ENCODE measurements around the gene MFF. TPM values are rescaled to one million over a fixed set of nuclear protein-coding genes. Genes with fewer than 3 reads are reported as not detected.
"Not testable (repeated sequence)": the region's sequence is repeated elsewhere in the genome, so short reads cannot be mapped to it uniquely, and the experiment has no call there.

The MFF gene
- total RNA-seq, 1 experiment from 2014 or later: 118 TPM

- no peak for DNase-seq (ENCODE audit: low read depth)
- in situ Hi-C loops (cut with HindIII; ENCODE audit: low pct_unique_long_range_greater_than_20kb, low sequenced_read_pairs): no loop called here
Measured at GRCh38 chr2:227368574-227368973, 43.5 kb downstream of the MFF start.

DNA sequence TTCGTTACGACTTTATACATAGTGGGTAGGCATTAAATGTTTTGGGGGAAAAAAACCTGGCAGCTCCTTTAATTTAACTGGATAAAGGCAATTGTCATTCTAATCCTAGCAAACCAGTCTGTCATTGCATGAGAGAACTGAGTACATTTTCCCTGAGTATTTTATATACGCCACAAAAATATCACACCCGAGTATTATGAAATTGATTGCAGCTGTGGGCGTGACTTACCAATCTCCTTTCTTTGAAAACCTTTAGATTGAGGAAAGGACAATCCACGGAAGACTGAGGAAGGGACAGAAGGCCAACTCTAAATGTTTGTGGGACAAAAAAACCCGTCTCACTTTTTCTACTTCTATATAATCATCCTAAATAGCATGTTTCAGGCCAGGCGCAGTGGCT is 45.0 kb downstream of the MFF start:
- no peak for DNase-seq (ENCODE audit: low read depth)
- in situ Hi-C loops (cut with HindIII; ENCODE audit: low pct_unique_long_range_greater_than_20kb, low sequenced_read_pairs): no loop called here

DNA sequence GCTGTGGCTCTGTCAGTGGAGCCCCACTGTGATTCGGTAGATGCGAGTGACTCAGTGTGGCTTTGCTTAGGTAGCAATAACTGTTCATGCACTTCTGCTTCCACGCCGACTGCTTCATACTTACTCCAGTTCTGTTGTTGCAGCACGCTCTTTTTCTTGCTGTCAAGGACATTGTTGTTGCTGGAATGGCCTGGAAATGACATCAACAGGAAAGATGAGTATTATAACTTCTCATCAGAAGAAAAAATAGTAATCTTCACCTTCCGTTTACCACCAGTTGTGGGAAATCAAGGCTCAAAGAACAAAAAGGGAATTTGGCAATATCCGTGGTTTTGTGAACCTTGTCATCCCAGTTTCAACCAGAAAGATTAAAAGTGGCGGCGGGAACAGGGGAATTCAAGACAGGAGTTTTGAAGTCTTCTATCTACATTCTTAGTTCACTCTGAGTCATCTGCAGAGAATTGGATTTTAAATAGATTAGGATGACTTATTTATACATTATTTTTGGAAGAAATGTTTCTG is 45.8 kb downstream of the MFF start:
- no peak for DNase-seq (ENCODE audit: low read depth)
- in situ Hi-C loops (cut with HindIII; ENCODE audit: low pct_unique_long_range_greater_than_20kb, low sequenced_read_pairs): no loop called here

- DNase-seq (ENCODE audit: low read depth): no peak
- in situ Hi-C loops (cut with HindIII; ENCODE audit: low pct_unique_long_range_greater_than_20kb, low sequenced_read_pairs): no loop called here
Measured at GRCh38 chr2:227373389-227373788, 48.3 kb downstream of the MFF start.

DNA sequence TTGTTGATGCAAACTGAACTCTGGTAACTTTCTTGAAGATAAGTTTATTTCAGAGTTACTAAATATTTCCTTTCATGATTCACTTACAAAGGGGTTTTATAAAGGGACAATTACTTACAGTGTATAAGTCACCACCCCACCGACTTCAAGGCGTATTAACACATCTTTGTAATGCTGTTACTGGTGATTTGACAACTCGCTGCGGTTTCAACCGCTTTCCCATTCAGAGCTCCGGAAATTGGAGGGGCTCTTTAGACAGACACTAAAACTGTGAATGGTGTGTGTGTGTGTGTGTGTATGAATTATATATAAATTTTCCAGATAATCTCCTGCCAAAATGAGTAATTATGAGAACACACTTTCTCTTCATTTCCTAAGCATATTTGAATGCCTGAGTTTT is 49.1 kb downstream of the MFF start:
- in situ Hi-C loops (cut with HindIII; ENCODE audit: low pct_unique_long_range_greater_than_20kb, low sequenced_read_pairs): no loop called here
- no peak for DNase-seq (ENCODE audit: low read depth)

GRCh38 chr2:227376656-227377396 is 51.8 kb downstream of the MFF start:
- in situ Hi-C loops (cut with HindIII; ENCODE audit: low pct_unique_long_range_greater_than_20kb, low sequenced_read_pairs): no loop called here
- peak; percentile 8 for DNase-seq (ENCODE audit: low read depth)

GRCh38 chr2:227377467-227378351 is 52.7 kb downstream of the MFF start:
- in situ Hi-C loops (cut with HindIII; ENCODE audit: low pct_unique_long_range_greater_than_20kb, low sequenced_read_pairs): no loop called here
- DNase-seq (ENCODE audit: low read depth): no peak

- DNase-seq (ENCODE audit: low read depth): no peak
- in situ Hi-C loops (cut with HindIII; ENCODE audit: low pct_unique_long_range_greater_than_20kb, low sequenced_read_pairs): no loop called here
Measured at GRCh38 chr2:227378371-227378782, 53.3 kb downstream of the MFF start.

DNA sequence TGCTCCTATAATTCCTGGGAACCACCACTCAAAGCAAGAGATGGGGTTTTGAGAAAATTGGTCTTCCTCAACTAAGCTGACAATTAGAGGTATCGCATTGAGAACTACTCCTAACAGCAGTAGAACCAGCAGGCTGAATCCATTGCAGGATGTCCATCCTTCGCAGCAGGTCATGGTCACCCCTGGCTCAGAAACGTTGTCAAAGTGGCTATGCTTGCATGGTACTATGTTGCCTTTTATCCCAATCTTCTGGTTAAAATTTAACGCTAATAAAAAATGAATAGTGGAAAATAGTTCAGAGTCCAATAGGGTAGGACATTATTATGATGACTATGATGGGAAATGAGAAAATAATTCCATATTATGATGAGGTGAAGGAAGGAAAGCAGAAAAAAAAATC is 54.0 kb downstream of the MFF start, which contains the start of gene TM4SF20:
TM4SF20 (minus strand) TSS at position 212 of the 400 bp plus-strand sequence; CDS start at position 174, 38 bp downstream.
- no peak for DNase-seq (ENCODE audit: low read depth)
- in situ Hi-C loops (cut with HindIII; ENCODE audit: low pct_unique_long_range_greater_than_20kb, low sequenced_read_pairs): no loop called here

DNA sequence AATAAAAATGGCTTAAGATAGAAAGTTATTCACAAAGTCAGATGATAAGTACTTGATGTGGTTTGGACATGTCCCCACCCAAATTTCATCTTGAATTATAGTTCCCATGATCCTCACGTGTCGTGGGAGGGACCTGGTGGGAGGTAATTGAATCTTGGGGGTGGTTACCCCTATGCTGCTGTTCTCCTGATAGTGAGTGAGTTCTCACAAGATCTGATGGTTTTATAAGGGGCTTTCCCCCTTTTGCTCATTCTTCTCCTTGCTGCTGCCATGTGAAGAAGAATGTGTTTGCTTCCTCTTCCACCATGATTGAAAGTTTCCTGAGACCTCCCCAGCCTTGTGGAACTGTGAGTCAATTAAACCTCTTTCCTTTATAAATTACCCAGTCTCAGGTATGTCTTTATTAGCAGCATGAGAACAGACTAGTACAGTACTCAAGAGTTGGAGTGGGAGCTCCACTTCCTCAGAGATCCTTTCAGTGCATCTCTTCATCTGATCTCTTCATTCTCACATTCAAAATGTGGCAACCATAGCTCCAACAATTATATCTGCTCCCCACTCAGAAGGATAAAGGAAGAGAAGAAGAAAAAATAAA is 57.3 kb downstream of the MFF start:
- in situ Hi-C loops (cut with HindIII; ENCODE audit: low pct_unique_long_range_greater_than_20kb, low sequenced_read_pairs); DNase-seq (ENCODE audit: low read depth): not testable (repeated sequence)

GRCh38 chr2:227383686-227384085 is 58.6 kb downstream of the MFF start:
- in situ Hi-C loops (cut with HindIII; ENCODE audit: low pct_unique_long_range_greater_than_20kb, low sequenced_read_pairs): no loop called here
- DNase-seq (ENCODE audit: low read depth): no peak

DNA sequence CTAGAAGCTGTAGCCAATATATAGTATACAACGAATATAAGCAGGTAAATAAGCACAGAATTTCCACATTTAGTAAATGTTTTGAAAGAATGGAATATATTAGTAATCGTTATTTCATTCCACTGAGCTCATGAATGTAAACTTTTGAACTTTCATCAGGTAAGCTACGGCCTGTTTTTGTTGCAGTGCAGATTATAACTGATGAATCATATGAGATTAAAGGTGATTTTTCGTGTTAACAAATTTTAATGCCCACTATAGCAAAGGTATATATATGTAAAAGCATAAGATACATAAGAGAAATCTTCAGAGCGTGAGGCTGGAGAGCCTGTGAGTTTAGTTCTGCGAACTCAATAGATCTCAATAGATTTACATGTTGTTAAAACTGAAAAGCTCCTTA is 61.6 kb downstream of the MFF start:
- in situ Hi-C loops (cut with HindIII; ENCODE audit: low pct_unique_long_range_greater_than_20kb, low sequenced_read_pairs): no loop called here
- no peak for DNase-seq (ENCODE audit: low read depth)

GRCh38 chr2:227387583-227387982 is 62.5 kb downstream of the MFF start, which contains the start of gene SCYGR1:
Gene SCYGR1, minus strand, starts transcription at chr2:227387949. Its CDS starts 0 bp downstream, at chr2:227387949.
- DNase-seq (ENCODE audit: low read depth); in situ Hi-C loops (cut with HindIII; ENCODE audit: low pct_unique_long_range_greater_than_20kb, low sequenced_read_pairs): not testable (repeated sequence)

DNA sequence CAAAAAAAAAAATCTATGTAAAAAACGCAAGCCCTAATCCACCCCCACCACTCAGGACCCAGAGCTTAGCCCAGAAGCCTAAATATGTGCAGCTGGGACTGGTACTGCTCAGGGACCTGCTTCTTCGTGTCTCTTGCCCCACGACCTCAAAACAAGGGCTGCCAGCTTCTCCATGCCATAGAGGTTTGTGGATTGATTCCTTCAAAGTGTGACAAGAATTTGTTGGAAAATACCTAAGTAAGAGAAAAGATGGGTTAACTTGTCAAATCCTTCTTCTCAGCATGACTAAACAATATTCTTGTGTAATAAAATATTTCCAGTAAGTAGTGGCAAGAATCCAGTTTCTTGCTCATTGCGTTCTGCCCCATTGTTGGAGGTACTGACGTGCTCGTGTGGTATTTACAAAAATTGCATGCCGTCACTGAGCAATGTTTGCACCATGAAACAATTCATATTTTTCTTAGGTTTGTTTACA is 63.5 kb downstream of the MFF start:
- peak; percentile 48 for DNase-seq (ENCODE audit: low read depth)
- in situ Hi-C loops (cut with HindIII; ENCODE audit: low pct_unique_long_range_greater_than_20kb, low sequenced_read_pairs): no loop called here

DNA sequence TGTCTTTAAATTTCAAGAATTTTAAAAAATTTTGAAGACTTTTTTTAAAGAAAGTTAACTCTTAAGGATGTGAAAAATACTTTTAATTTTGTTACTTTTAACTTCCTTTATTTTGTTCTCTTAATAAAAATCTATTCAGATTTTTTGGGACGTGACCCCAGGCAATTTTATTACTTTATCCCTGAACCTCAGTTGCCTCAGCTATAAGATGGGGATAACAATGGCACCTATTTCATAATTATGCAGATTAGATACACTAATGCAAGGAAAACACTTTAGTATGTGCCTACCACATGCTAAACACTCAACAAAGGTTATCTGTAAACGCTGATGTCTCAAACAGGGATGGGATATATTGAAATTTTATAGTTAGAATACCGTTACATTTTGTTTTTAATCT is 64.2 kb downstream of the MFF start:
- in situ Hi-C loops (cut with HindIII; ENCODE audit: low pct_unique_long_range_greater_than_20kb, low sequenced_read_pairs): no loop called here
- DNase-seq (ENCODE audit: low read depth): no peak

- in situ Hi-C loops (cut with HindIII; ENCODE audit: low pct_unique_long_range_greater_than_20kb, low sequenced_read_pairs): no loop called here
- DNase-seq (ENCODE audit: low read depth): no peak
Measured at GRCh38 chr2:227389661-227390060, 64.6 kb downstream of the MFF start.

- DNase-seq (ENCODE audit: low read depth): no peak
- in situ Hi-C loops (cut with HindIII; ENCODE audit: low pct_unique_long_range_greater_than_20kb, low sequenced_read_pairs): no loop called here
Measured at GRCh38 chr2:227390468-227391256, 65.6 kb downstream of the MFF start.

- no peak for DNase-seq (ENCODE audit: low read depth)
- in situ Hi-C loops (cut with HindIII; ENCODE audit: low pct_unique_long_range_greater_than_20kb, low sequenced_read_pairs): no loop called here
Measured at GRCh38 chr2:227394401-227394800, 69.3 kb downstream of the MFF start.
